IMR-90 (cell line): ENCODE data around the gene N4BP2. TPM values are rescaled to one million over a fixed set of nuclear protein-coding genes. Genes with fewer than 3 reads are reported as not detected.

Experiments used
- ATAC-seq: fragments of 200-7000 bp; cut with Tn5 transposase; 2 replicates; pipeline ENCODE4 v1.9.1; 2020; ENCODE audit warnings: low read depth, mild to moderate bottlenecking, moderate library complexity
- BruUV-seq: library from RNA; stranded (reverse); fragments of 400-500 nt; replicated peaks from 2 replicates; lab custom pipeline; 2021; lab: Mats Ljungman, UMichigan
- CTCF ChIA-PET: fragments of 300-600 bp; formaldehyde crosslinking; extraction: SDS; loops from one replicate; lab custom pipeline; 2021; ENCODE audit warnings: antibody characterized with exemption; lab: Yijun Ruan, JAX
- POLR2A ChIA-PET: fragments of 300-600 bp; sonication (Branson Sonifier 250); formaldehyde crosslinking; loops from one replicate; lab custom pipeline; 2022; ENCODE audit warnings: antibody characterized with exemption; ENCODE audit not compliant: unreplicated experiment; lab: Charles Lee
- DNase-seq: peaks from one replicate; pipeline ENCODE4 v3.0.0; 2013
- H2AFZ ChIP-seq: replicated peaks from 2 replicates; pipeline ENCODE3; 2013; ENCODE audit warnings: low read length, mild to moderate bottlenecking; ENCODE audit not compliant: poor library complexity
- H2AK5ac ChIP-seq: 2 replicates; pipeline ENCODE4 v1.6.1; 2013; ENCODE audit warnings: low read depth, low read length, inconsistent platforms
- H2AK9ac ChIP-seq: replicated peaks from 2 replicates; pipeline ENCODE3; 2013; ENCODE audit warnings: mild to moderate bottlenecking, low read depth, low read length, moderate library complexity; ENCODE audit not compliant: poor library complexity
- H2BK120ac ChIP-seq: 2 replicates; pipeline ENCODE4 v1.6.1; 2013; ENCODE audit warnings: low read depth, low read length, inconsistent platforms
- H2BK15ac ChIP-seq: 3 replicates; pipeline ENCODE4 v1.6.1; 2013; ENCODE audit warnings: low read depth, low read length, inconsistent platforms
- H2BK20ac ChIP-seq: 2 replicates; pipeline ENCODE4 v1.6.1; 2013; ENCODE audit warnings: low read depth, mild to moderate bottlenecking, inconsistent platforms, low read length, moderate library complexity
- H2BK5ac ChIP-seq: 2 replicates; pipeline ENCODE4 v1.6.1; 2013; ENCODE audit warnings: mild to moderate bottlenecking, low read depth, low read length, inconsistent platforms; ENCODE audit not compliant: poor library complexity, severe bottlenecking
- H3K14ac ChIP-seq: replicated peaks from 2 replicates; pipeline ENCODE4 v1.6.1; 2013; ENCODE audit warnings: low read depth, low read length, inconsistent platforms
- H3K18ac ChIP-seq: 2 replicates; pipeline ENCODE4 v1.6.1; 2013; ENCODE audit warnings: low read depth, low read length, control low read depth
- H3K23ac ChIP-seq: 2 replicates; pipeline ENCODE4 v1.6.1; 2013; ENCODE audit warnings: low read depth, low read length, inconsistent platforms
- H3K27ac ChIP-seq: 2 replicates; pipeline ENCODE4 v1.5.1; 2013; ENCODE audit warnings: mild to moderate bottlenecking, control low read depth, low read length; ENCODE audit not compliant: insufficient read depth
- H3K27me3 ChIP-seq: 2 replicates; pipeline ENCODE4 v1.6.1; 2013; ENCODE audit warnings: low read length; ENCODE audit not compliant: control insufficient read depth, insufficient read depth
- H3K36me3 ChIP-seq: 2 replicates; pipeline ENCODE4 v1.6.1; 2013; ENCODE audit warnings: low read length, mixed read lengths; ENCODE audit not compliant: control insufficient read depth, insufficient read depth
- H3K4ac ChIP-seq: 2 replicates; pipeline ENCODE4 v1.6.1; 2013; ENCODE audit warnings: low read depth, low read length, inconsistent platforms
- H3K4me1 ChIP-seq: 2 replicates; pipeline ENCODE4 v1.6.1; 2013; ENCODE audit warnings: low read length, mixed read lengths; ENCODE audit not compliant: control insufficient read depth, insufficient read depth
- H3K4me2 ChIP-seq: 2 replicates; pipeline ENCODE4 v1.6.1; 2013; ENCODE audit warnings: low read depth, mild to moderate bottlenecking, control low read depth, low read length, moderate library complexity
- H3K4me3 ChIP-seq: 2 replicates; pipeline ENCODE4 v1.5.1; 2013; ENCODE audit warnings: low read depth, mild to moderate bottlenecking, control low read depth, low read length, moderate library complexity; ENCODE audit not compliant: insufficient read depth
- H3K56ac ChIP-seq: 2 replicates; pipeline ENCODE4 v1.6.1; 2013; ENCODE audit warnings: low read length, inconsistent platforms; ENCODE audit not compliant: insufficient read depth; ENCODE audit errors: extremely low read depth
- H3K79me1 ChIP-seq, 2 experiments: 2 replicates each; pipeline ENCODE4 v1.6.1; 2013; ENCODE audit warnings: low read length in 2 of 2, inconsistent platforms in 1 of 2, low read depth in 1 of 2
- H3K9ac ChIP-seq: 2 replicates; pipeline ENCODE4 v1.6.1; 2013; ENCODE audit warnings: low read depth, low read length, control low read depth
- H3K9me1 ChIP-seq: 2 replicates; pipeline ENCODE4 v1.6.1; 2013; ENCODE audit warnings: low read length, inconsistent platforms; ENCODE audit not compliant: insufficient read depth
- H3K9me3 ChIP-seq: 2 replicates; pipeline ENCODE4 v1.6.1; 2013; ENCODE audit warnings: low read length; ENCODE audit not compliant: control insufficient read depth, insufficient read depth
- H4K20me1 ChIP-seq: 2 replicates; pipeline ENCODE4 v1.6.1; 2013; ENCODE audit warnings: low read length, inconsistent platforms; ENCODE audit not compliant: insufficient read depth
- H4K5ac ChIP-seq: 2 replicates; pipeline ENCODE4 v1.6.1; 2013; ENCODE audit warnings: mild to moderate bottlenecking, low read depth, low read length, control low read depth
- H4K8ac ChIP-seq, 2 experiments: 2 replicates each; pipeline ENCODE4 v1.6.1; 2013; ENCODE audit warnings: low read depth in 2 of 2, low read length in 2 of 2, control low read depth in 1 of 2, inconsistent platforms in 1 of 2
- H4K91ac ChIP-seq: 2 replicates; pipeline ENCODE4 v1.6.1; 2013; ENCODE audit warnings: low read depth, low read length, inconsistent platforms; ENCODE audit not compliant: insufficient read depth
- MAFK ChIP-seq: IDR thresholded peaks from 2 replicates; pipeline ENCODE4 v1.6.1; 2012; ENCODE audit warnings: low read depth, low read length, improper control_type of control experiment
- RFX5 ChIP-seq: IDR thresholded peaks from 2 replicates; pipeline ENCODE4 v1.8.0; 2012; ENCODE audit warnings: low read depth, mild to moderate bottlenecking, low read length, moderate library complexity
- WGBS, 2 experiments: methylation state at CpG; one replicate each; pipeline versions ENCODE4 v1.1.5 to v1.1.7; 2013; ENCODE audit warnings: missing lambda C conversion rate in 2 of 2; ENCODE audit not compliant: insufficient read length in 1 of 2; ENCODE audit errors: extremely low coverage in 2 of 2; 5-methylcytosine and 5-hydroxymethylcytosine counted together
- dilution Hi-C: fragments of 300-500 bp; cut with HindIII; formaldehyde crosslinking; loops from one replicate; pipeline ENCODE4 v1.14.3; 2018; ENCODE audit warnings: low sequenced_read_pairs; ENCODE audit not compliant: unreplicated experiment
- in situ Hi-C: fragments of 300-500 bp; cut with MboI; formaldehyde crosslinking; loops from 3 replicates; pipeline ENCODE4 v1.14.3; 2019; ENCODE audit warnings: low sequenced_read_pairs, inconsistent platforms, mixed read lengths
- intact Hi-C: fragments of 100-400 bp; cut with micrococcal nuclease; formaldehyde crosslinking; loops from 2 replicates; pipeline ENCODE4 v1.10.0; 2022
- polyA plus RNA-seq, 3 experiments: library from polyadenylated mRNA; depleted of rRNA; stranded (reverse); fragments of >200 nt; gene quantifications; 2 replicates each; pipeline ENCODE4 v1.2.3, GENCODE V29; 2012; ENCODE audit warnings: low replicate concordance in 1 of 3
- total RNA-seq: library from RNA; depleted of rRNA; stranded (reverse); fragments of >200 nt; gene quantifications from 2 replicates; pipeline ENCODE4 v1.2.3, GENCODE V29; 2012
- TF ChIP-seq, protein P1 (sequence below): fragments of 150-350 bp; IDR thresholded peaks from 2 replicates; pipeline ENCODE4 v1.6.1; 2017; ENCODE audit warnings: mild to moderate bottlenecking, antibody characterized with exemption, low read length, low read depth
- TF ChIP-seq, protein P2 (sequence below): fragments of 150-350 bp; IDR thresholded peaks from 2 replicates; pipeline ENCODE4 v1.6.1; 2016; ENCODE audit warnings: low read depth, mild to moderate bottlenecking, low read length, moderate library complexity, borderline replicate concordance

The N4BP2 gene
- total and polyA plus RNA-seq, 2 of the 4 experiments (the other 2 are of a cell fraction), result 0.84 to 2.2 TPM

DNA sequence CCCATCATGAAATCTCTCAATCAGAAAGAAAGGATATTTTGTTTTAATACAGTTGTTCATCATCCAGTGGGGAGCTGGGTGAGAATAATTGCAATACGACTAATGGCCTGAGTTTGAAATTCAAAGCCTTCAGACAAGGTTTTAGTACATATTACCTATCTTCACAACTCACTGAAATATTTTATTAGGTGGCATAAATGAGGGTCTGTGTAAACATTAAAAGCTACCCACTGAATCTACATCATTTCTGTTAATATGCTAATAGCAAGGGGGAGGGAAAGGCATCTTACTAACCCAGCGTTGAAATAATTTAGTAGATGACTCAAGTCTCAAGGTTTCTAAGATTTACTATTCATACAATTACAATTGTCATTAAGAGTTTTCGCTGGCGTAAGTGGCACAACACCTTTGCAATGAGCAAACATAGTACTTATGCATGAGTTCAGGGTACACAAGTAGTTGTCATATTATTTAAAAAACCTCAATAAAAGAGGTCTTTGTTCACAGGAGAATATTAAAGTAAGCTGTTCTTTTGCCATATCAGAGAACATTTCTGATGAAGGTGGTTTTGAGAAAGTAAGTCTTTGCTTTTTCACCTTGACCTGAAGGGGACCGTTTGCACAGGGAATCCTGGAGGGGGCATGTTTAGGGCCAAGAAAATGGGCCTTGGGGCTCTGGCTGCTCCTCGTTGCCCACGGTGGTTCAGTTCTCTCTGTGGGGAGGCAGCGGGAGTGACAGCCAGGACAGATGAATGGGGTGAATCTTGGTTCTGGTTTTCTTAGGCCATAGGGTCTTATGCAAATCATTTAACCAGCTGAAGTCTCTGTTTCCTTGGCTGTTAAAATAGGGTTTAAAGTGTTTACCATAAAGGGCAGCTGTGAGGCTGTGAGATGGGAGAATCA lies 135.7 kb downstream of the N4BP2 start:
- WGBS, 2 experiments, result 80% methylated on average over 1 of the region's 8 CpGs; no CpG with 5 or more reads in 1 of the 2 experiments
- intact Hi-C loops, result no loop called here
- H3K9ac ChIP-seq, result no peak overlapping the region
- H2BK15ac ChIP-seq, result no peak overlapping the region
- TF ChIP-seq RFX5 (no peak), MAFK (no peak)
- TF ChIP-seq, protein P1, sequence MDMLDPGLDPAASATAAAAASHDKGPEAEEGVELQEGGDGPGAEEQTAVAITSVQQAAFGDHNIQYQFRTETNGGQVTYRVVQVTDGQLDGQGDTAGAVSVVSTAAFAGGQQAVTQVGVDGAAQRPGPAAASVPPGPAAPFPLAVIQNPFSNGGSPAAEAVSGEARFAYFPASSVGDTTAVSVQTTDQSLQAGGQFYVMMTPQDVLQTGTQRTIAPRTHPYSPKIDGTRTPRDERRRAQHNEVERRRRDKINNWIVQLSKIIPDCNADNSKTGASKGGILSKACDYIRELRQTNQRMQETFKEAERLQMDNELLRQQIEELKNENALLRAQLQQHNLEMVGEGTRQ, result no peak
- TF ChIP-seq, protein P2, sequence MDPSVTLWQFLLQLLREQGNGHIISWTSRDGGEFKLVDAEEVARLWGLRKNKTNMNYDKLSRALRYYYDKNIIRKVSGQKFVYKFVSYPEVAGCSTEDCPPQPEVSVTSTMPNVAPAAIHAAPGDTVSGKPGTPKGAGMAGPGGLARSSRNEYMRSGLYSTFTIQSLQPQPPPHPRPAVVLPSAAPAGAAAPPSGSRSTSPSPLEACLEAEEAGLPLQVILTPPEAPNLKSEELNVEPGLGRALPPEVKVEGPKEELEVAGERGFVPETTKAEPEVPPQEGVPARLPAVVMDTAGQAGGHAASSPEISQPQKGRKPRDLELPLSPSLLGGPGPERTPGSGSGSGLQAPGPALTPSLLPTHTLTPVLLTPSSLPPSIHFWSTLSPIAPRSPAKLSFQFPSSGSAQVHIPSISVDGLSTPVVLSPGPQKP, result no peak
- DNase-seq (no peak), ATAC-seq (no peak)
- H3K18ac ChIP-seq, result no peak overlapping the region
- in situ Hi-C loops, result no loop called here
- ChIA-PET CTCF (interaction anchor here (1.2 kb wide), 1 partner anchor 15 kb away, joined by 4 read pairs; no protein-coding TSS in a partner anchor), POLR2A (no interaction called here)
- no peak overlapping the region for H3K14ac ChIP-seq
- H3K36me3 ChIP-seq, result no peaks in the 10 kb centered on the region
- no TSS peak for BruUV-seq
- dilution Hi-C loops, result no loop called here
- no peak overlapping the region for H3K4ac ChIP-seq
- no peak overlapping the region for H2AK9ac ChIP-seq
- H3K27ac ChIP-seq, result no peak overlapping the region
- no peak overlapping the region for H4K5ac ChIP-seq
- H2BK5ac ChIP-seq, result no peak overlapping the region
- no peaks in the 10 kb centered on the region for H3K79me1 ChIP-seq
- H2AK5ac ChIP-seq, result no peak overlapping the region
- H3K23ac ChIP-seq, result no peak overlapping the region
- no peak overlapping the region for H2BK120ac ChIP-seq
- H3K27me3 ChIP-seq, result peaks cover 4% of the 10 kb centered on the region; the same call in 1 of the 2 replicates
- no peak overlapping the region for H4K8ac ChIP-seq
- peaks cover 2% of the 10 kb centered on the region; the same call in 1 of the 2 replicates for H3K4me1 ChIP-seq
- H2BK20ac ChIP-seq, result no peak overlapping the region
- H3K4me2 ChIP-seq, result no peak overlapping the region
- H2AFZ ChIP-seq, result no peak overlapping the region
- H3K9me1 ChIP-seq, result no peaks in the 10 kb centered on the region
- no peaks in the 10 kb centered on the region for H3K9me3 ChIP-seq
- H3K56ac ChIP-seq, result no peak overlapping the region
- H3K4me3 ChIP-seq, result no peak overlapping the region
- H4K20me1 ChIP-seq, result no peaks in the 10 kb centered on the region
- no peak overlapping the region for H4K91ac ChIP-seq
